GM18519 (cell line): ENCODE measurements around the gene KBTBD13.
"Not testable (repeated sequence)": the region's sequence is repeated elsewhere in the genome, so short reads cannot be mapped to it uniquely, and the experiment has no call there.

ENCODE experiments used
- ATAC-seq: cut with Tn5 transposase; IDR thresholded peaks from one replicate; pipeline ENCODE4 v1.9.1; 2021; ENCODE audit warnings: mild to moderate bottlenecking, moderate library complexity; ENCODE audit not compliant: unreplicated experiment, low FRiP score

The KBTBD13 gene

GRCh38 chr15:65085990-65086679 is 9.6 kb downstream of the KBTBD13 start:
- ATAC-seq = no peak

- ATAC-seq = no peak
These were observed 10.2 kb downstream of the KBTBD13 start for GRCh38 chr15:65086680-65087111.

- no peak for ATAC-seq
These were observed 10.9 kb downstream of the KBTBD13 start for GRCh38 chr15:65087411-65087810.

- no peak for ATAC-seq
These were observed 11.5 kb downstream of the KBTBD13 start for GRCh38 chr15:65087873-65088642.

- no peak for ATAC-seq
These were observed 12.1 kb downstream of the KBTBD13 start for GRCh38 chr15:65088643-65089021.

GRCh38 chr15:65089206-65089824 is 12.8 kb downstream of the KBTBD13 start:
- ATAC-seq = no peak

- no peak for ATAC-seq
These were observed 15.6 kb downstream of the KBTBD13 start for GRCh38 chr15:65091946-65092770.

GRCh38 chr15:65092911-65093792 is 16.6 kb downstream of the KBTBD13 start:
- ATAC-seq = no peak

- not testable (repeated sequence) for ATAC-seq
These were observed 17.2 kb downstream of the KBTBD13 start for GRCh38 chr15:65093793-65094170.

GRCh38 chr15:65094294-65094995 is 17.9 kb downstream of the KBTBD13 start:
- no peak for ATAC-seq

GRCh38 chr15:65095011-65095746 is 18.6 kb downstream of the KBTBD13 start:
- ATAC-seq = no peak

- ATAC-seq = no peak
These were observed 19.2 kb downstream of the KBTBD13 start for GRCh38 chr15:65095747-65096104.

GRCh38 chr15:65096481-65097385 is 20.2 kb downstream of the KBTBD13 start:
- ATAC-seq = no peak

GRCh38 chr15:65097651-65098263 is 21.2 kb downstream of the KBTBD13 start:
- no peak for ATAC-seq

GRCh38 chr15:65099336-65099735 is 22.8 kb downstream of the KBTBD13 start:
- no peak for ATAC-seq

- not testable (repeated sequence) for ATAC-seq
These were observed 23.3 kb downstream of the KBTBD13 start for GRCh38 chr15:65099801-65100200.

- ATAC-seq = no peak
These were observed 23.9 kb downstream of the KBTBD13 start for GRCh38 chr15:65100442-65100841.
